HFFc6 (cell line): ENCODE results near the gene RBFOX1. TPM values are rescaled to one million over a fixed set of nuclear protein-coding genes. Genes with fewer than 3 reads are reported as not detected.
A peak's percentile ranks its signal among the peaks of the same experiment; 100 is the strongest.

Experiments
- DNase-seq: peaks from one replicate; pipeline ENCODE4 v3.0.0-alpha.2; 2018
- H3K27ac Mint-ChIP-seq: 2 replicates; pipeline ENCODE4 v1.8.0; 2020; ENCODE audit warnings: mild to moderate bottlenecking, mixed read lengths
- H3K27me3 Mint-ChIP-seq: 2 replicates; pipeline ENCODE4 v1.8.0; 2021; ENCODE audit warnings: mild to moderate bottlenecking, moderate library complexity, mixed read lengths; ENCODE audit not compliant: insufficient read depth
- H3K36me3 Mint-ChIP-seq: 2 replicates; pipeline ENCODE4 v1.8.0; 2021; ENCODE audit warnings: low read depth, mixed read lengths
- H3K4me1 Mint-ChIP-seq: 2 replicates; pipeline ENCODE4 v1.8.0; 2020; ENCODE audit warnings: low read depth, mixed read lengths
- H3K4me3 Mint-ChIP-seq: 2 replicates; pipeline ENCODE4 v1.8.0; 2020; ENCODE audit warnings: mild to moderate bottlenecking, moderate library complexity, mixed read lengths
- H3K9me3 Mint-ChIP-seq: 2 replicates; pipeline ENCODE4 v1.8.0; 2020; ENCODE audit warnings: mild to moderate bottlenecking, mixed read lengths
- total RNA-seq, 6 experiments: library from RNA; stranded (reverse); fragmentation: NEBNext Ultra II Directional; extraction: Animal tissue kit (Norgen Biotek cat#: 25700); gene quantifications; 2 replicates in 1 of 6; 3 replicates in 5 of 6; pipeline ENCODE4 v1.2.3, GENCODE V29; 2021
- TF ChIP-seq, protein P1 (sequence below): fragments of 200-600 bp; sonication (generic); IDR thresholded peaks from 2 replicates; pipeline ENCODE4 v1.5.0; 2021; ENCODE audit warnings: antibody characterized with exemption, mild to moderate bottlenecking

The RBFOX1 gene
- total RNA-seq, 6 experiments from 2014 or later, result not detected

DNA sequence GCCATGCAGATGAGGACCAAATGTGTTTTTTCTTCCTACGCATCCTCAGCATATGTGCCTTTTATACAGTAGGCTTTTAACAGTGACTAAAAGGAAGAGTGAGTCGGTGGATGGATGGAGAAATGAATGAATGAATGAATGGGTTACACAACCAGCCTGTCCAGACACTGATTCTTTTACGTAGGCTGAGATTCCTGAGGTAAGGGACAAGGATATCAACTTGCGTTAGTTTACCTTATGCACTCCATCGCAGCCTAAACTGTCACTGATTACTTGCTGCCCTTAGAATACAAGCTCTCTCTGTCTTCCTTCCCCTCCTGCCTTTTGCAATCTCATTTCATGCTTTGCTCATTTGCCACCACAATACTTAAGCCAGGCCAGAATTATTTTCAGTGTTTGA lies 59.0 kb downstream of the RBFOX1 start:
- H3K9me3 Mint-ChIP-seq, result peaks cover 68% of the 10 kb centered on the region
- H3K4me3 Mint-ChIP-seq, result no peak overlapping the region
- H3K36me3 Mint-ChIP-seq, result no peaks in the 10 kb centered on the region; the same call in 1 of the 2 replicates
- H3K27ac Mint-ChIP-seq, result no peak overlapping the region
- no peaks in the 10 kb centered on the region for H3K27me3 Mint-ChIP-seq
- TF ChIP-seq, protein P1, sequence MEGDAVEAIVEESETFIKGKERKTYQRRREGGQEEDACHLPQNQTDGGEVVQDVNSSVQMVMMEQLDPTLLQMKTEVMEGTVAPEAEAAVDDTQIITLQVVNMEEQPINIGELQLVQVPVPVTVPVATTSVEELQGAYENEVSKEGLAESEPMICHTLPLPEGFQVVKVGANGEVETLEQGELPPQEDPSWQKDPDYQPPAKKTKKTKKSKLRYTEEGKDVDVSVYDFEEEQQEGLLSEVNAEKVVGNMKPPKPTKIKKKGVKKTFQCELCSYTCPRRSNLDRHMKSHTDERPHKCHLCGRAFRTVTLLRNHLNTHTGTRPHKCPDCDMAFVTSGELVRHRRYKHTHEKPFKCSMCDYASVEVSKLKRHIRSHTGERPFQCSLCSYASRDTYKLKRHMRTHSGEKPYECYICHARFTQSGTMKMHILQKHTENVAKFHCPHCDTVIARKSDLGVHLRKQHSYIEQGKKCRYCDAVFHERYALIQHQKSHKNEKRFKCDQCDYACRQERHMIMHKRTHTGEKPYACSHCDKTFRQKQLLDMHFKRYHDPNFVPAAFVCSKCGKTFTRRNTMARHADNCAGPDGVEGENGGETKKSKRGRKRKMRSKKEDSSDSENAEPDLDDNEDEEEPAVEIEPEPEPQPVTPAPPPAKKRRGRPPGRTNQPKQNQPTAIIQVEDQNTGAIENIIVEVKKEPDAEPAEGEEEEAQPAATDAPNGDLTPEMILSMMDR, result no peak
- no peak for DNase-seq
- H3K4me1 Mint-ChIP-seq, result no peaks in the 10 kb centered on the region

DNA sequence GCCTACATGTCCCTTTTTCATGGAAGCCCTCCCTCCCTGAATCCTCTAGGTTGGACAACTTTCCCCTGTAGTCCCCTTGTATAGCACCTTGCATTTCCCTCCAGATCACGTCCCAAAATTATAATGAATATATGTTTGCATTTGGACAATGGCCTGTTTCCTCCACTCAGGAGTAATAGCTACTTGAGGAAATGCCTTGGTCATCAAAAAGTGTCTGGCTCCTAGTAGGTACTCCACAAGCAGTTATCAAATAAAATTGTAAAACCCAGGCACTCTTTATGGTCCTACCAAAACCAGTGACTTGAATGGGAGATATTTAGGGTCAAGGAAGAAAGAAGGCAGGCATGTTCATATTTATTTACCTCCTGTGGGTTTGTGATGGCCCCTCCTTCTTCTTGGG lies 59.6 kb downstream of the RBFOX1 start:
- Mint-ChIP-seq H3K4me1 (no peaks in the 10 kb centered on the region), H3K27me3 (no peaks in the 10 kb centered on the region), H3K4me3 (no peak overlapping the region), H3K36me3 (no peaks in the 10 kb centered on the region; the same call in 1 of the 2 replicates), H3K27ac (no peak overlapping the region), H3K9me3 (peaks cover 71% of the 10 kb centered on the region)
- DNase-seq, result no peak
- TF ChIP-seq, protein P1, result no peak

DNA sequence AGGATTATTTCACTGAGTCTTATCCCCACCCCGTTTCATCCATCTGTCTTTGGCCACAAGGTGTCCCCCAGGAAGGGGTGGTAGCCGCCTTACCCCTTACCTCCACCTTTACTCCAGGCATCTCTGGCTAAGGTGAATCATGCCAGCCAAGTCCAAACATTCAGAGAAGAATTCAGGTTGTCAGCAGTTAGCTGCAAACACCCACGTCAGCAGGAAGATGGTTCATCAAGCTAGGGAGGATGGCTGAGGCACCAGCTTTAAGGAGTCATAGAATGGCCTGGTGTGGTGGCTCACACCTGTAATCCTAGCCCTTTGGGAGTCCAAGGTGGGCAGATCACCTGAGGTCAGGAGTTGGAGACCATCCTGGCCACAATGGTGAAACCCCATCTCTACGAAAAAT lies 61.0 kb downstream of the RBFOX1 start:
- Mint-ChIP-seq H3K4me3 (no peak overlapping the region), H3K9me3 (peaks cover 71% of the 10 kb centered on the region), H3K36me3 (no peaks in the 10 kb centered on the region; the same call in 1 of the 2 replicates), H3K27ac (no peak overlapping the region), H3K4me1 (no peaks in the 10 kb centered on the region), H3K27me3 (no peaks in the 10 kb centered on the region)
- DNase-seq, result no peak
- TF ChIP-seq, protein P1, result no peak

DNA sequence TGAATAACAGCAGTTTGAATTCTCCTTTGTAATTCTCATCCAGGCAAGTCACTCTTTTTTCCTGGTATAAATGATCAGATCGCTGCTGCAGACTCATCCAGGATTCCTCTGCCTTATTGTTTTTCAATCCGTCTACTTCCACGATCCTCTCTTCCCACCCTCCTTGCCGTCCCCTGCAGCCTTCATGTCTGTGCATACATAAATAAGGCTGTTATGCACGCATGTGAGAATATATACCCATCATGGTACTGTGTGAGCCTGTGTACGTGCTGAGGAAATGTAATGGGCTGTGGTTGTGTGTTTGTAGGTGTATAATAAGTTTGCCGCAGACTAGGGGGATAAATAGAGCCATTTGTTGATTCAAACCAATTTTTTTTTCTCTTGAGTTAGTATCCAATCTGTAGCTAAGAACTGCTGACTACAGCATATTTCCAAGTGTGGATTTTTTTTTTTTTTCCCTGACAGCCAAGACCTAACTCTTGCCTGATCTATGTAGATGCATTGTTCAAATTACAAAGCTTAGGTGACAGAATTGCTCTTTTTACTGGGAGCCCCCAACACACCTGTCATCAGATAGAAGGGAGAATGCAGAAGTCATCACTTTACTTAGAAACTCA lies 62.2 kb downstream of the RBFOX1 start:
- DNase-seq, result no peak
- no peaks in the 10 kb centered on the region; the same call in 1 of the 2 replicates for H3K36me3 Mint-ChIP-seq
- no peaks in the 10 kb centered on the region for H3K4me1 Mint-ChIP-seq
- H3K27ac Mint-ChIP-seq, result no peak overlapping the region
- no peak overlapping the region for H3K4me3 Mint-ChIP-seq
- no peaks in the 10 kb centered on the region for H3K27me3 Mint-ChIP-seq
- TF ChIP-seq, protein P1, result no peak
- H3K9me3 Mint-ChIP-seq, result peaks cover 67% of the 10 kb centered on the region

DNA sequence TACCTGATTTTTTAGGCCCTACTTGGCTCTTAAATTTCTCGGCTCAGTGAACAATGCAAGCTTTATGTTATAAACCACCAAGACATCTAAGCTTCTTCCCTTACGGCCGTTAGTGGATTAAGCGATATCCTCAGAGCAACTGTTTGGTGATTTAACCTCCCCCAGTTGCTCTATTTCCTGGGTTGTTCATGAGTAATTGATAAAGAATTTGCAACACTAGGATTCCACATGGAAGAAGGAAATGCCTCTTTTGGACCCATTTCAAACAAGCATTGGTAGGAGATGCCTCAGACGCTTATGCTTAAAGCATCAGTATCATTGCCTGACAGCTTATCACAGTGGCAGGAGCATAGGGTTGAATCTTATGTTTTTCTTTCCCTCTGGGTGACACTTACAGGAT lies 65.3 kb downstream of the RBFOX1 start:
- no peaks in the 10 kb centered on the region for H3K27me3 Mint-ChIP-seq
- no peak overlapping the region for H3K4me3 Mint-ChIP-seq
- H3K36me3 Mint-ChIP-seq, result no peaks in the 10 kb centered on the region
- peaks cover 42% of the 10 kb centered on the region for H3K9me3 Mint-ChIP-seq
- H3K27ac Mint-ChIP-seq, result no peak overlapping the region
- TF ChIP-seq, protein P1, result no peak
- DNase-seq, result peak; percentile 8
- H3K4me1 Mint-ChIP-seq, result no peaks in the 10 kb centered on the region

DNA sequence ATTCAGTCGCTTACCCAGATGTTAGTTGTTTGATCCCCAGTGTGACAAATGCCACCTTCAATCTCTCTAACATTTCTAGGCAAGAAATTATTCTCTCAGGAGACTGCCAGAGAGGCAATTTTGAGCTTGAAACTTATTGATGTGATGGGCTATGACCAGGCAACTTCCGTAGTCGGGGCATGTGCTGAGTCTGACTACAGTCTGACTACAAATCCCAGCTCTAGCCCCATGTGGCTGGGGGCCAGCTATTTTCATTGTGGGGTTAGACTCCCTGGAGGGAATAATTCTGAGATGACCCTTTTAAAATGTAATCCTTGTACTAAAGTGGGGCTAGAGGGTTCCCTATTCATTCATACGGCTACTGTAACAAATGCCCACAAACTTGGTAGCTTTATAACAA lies 65.9 kb downstream of the RBFOX1 start:
- no peak overlapping the region for H3K4me3 Mint-ChIP-seq
- no peak overlapping the region for H3K27ac Mint-ChIP-seq
- no peaks in the 10 kb centered on the region for H3K27me3 Mint-ChIP-seq
- H3K36me3 Mint-ChIP-seq, result no peaks in the 10 kb centered on the region
- TF ChIP-seq, protein P1, result no peak
- no peaks in the 10 kb centered on the region for H3K4me1 Mint-ChIP-seq
- H3K9me3 Mint-ChIP-seq, result peaks cover 36% of the 10 kb centered on the region
- no peak for DNase-seq
